ENCODE data around the gene RERE. TPM values are rescaled to one million over a fixed set of nuclear protein-coding genes. Genes with fewer than 3 reads are reported as not detected.
A peak's percentile ranks its signal among the peaks of the same experiment; 100 is the strongest.

The RERE gene
- polyA plus RNA-seq, 1 experiment: 14.3 TPM

- TF ChIP-seq CTCF (IDR thresholded peaks at IDR 0.05; ENCODE audit: low read depth, low read length): no peak
- no peak for DNase-seq (ENCODE audit: low read depth, low spot score)
- ChIA-PET CTCF (no interaction called here), POLR2A (no interaction called here)
- no peaks in the 10 kb centered on the region for H3K27me3 ChIP-seq (ENCODE audit: control insufficient read depth, insufficient read depth, low read length)
- no peak overlapping the region for H3K4me3 ChIP-seq (ENCODE audit: low read depth, low read length)
- H3K27ac ChIP-seq (ENCODE audit: low read depth, low read length): no peak overlapping the region
- no peaks in the 10 kb centered on the region; the same call in 1 of the 2 replicates for H3K9me3 ChIP-seq (ENCODE audit: control insufficient read depth, insufficient read depth, low read length)
Measured at GRCh38 chr1:8355439-8356255, 461.8 kb downstream of the RERE start.

- H3K27ac ChIP-seq (ENCODE audit: low read depth, low read length): no peak overlapping the region
- DNase-seq (ENCODE audit: low read depth, low spot score): no peak
- no peaks in the 10 kb centered on the region; the same call in 1 of the 2 replicates for H3K9me3 ChIP-seq (ENCODE audit: control insufficient read depth, insufficient read depth, low read length)
- no peak overlapping the region for H3K4me3 ChIP-seq (ENCODE audit: low read depth, low read length)
- CTCF ChIA-PET: interaction anchor here (1.0 kb wide), 1 partner anchor 322 kb away, joined by 3 read pairs; no protein-coding TSS in a partner anchor
- no peak for TF ChIP-seq CTCF (IDR thresholded peaks at IDR 0.05; ENCODE audit: low read depth, low read length)
- POLR2A ChIA-PET: no interaction called here
- H3K27me3 ChIP-seq (ENCODE audit: control insufficient read depth, insufficient read depth, low read length): no peaks in the 10 kb centered on the region
Measured at GRCh38 chr1:8354038-8354437, 463.4 kb downstream of the RERE start.

GRCh38 chr1:8352886-8353785 lies 464.3 kb downstream of the RERE start:
- POLR2A ChIA-PET: no interaction called here
- peak overlapping the region; percentile 21 for H3K27ac ChIP-seq (ENCODE audit: low read depth, low read length)
- CTCF ChIA-PET: interaction anchor here (6.5 to 7.1 kb wide), 2 partner anchors 337 to 377 kb away, joined by 68 to 75 read pairs; no protein-coding TSS in a partner anchor
- TF ChIP-seq CTCF (IDR thresholded peaks at IDR 0.05; ENCODE audit: low read depth, low read length): no peak
- DNase-seq (ENCODE audit: low read depth, low spot score): no peak
- H3K27me3 ChIP-seq (ENCODE audit: control insufficient read depth, insufficient read depth, low read length): no peaks in the 10 kb centered on the region
- H3K9me3 ChIP-seq (ENCODE audit: control insufficient read depth, insufficient read depth, low read length): no peaks in the 10 kb centered on the region; the same call in 1 of the 2 replicates
- H3K4me3 ChIP-seq (ENCODE audit: low read depth, low read length): no peak overlapping the region

GRCh38 chr1:8352471-8352845 lies 465.0 kb downstream of the RERE start:
- Histone ChIP-seq H3K9me3 (ENCODE audit: control insufficient read depth, insufficient read depth, low read length) (no peaks in the 10 kb centered on the region; the same call in 1 of the 2 replicates), H3K27ac (ENCODE audit: low read depth, low read length) (no peak overlapping the region), H3K4me3 (ENCODE audit: low read depth, low read length) (no peak overlapping the region), H3K27me3 (ENCODE audit: control insufficient read depth, insufficient read depth, low read length) (no peaks in the 10 kb centered on the region)
- POLR2A ChIA-PET: no interaction called here
- DNase-seq (ENCODE audit: low read depth, low spot score): no peak
- no peak for TF ChIP-seq CTCF (IDR thresholded peaks at IDR 0.05; ENCODE audit: low read depth, low read length)
- CTCF ChIA-PET: interaction anchor here (6.5 to 7.1 kb wide), 2 partner anchors 336 to 376 kb away, joined by 68 to 75 read pairs; no protein-coding TSS in a partner anchor

Measured in AG04450 (cell line).